ENCODE data around the gene EXOC3L4.

GRCh38 chr14:103085106-103086091, 9.1 kb upstream of the EXOC3L4 start:
- TF ChIP-seq CTCF (IDR thresholded peaks at IDR 0.05; ENCODE audit: insufficient read depth, low read depth, low read length) (no peak), EZH2 (IDR thresholded peaks at IDR 0.05; ENCODE audit: insufficient read depth, low read length) (no peak)

Data from astrocyte (in vitro differentiated cells and primary cell).